Transverse colon (tissue), 4 donors: ENCODE results near the gene SSBP4. TPM values are rescaled to one million over a fixed set of nuclear protein-coding genes. Genes with fewer than 3 reads are reported as not detected.

Experiments
- DNase-seq: peaks from one replicate; pipeline ENCODE4 v3.0.0-alpha.2; 2019
- H3K27ac ChIP-seq, 4 donors: fragments of 200-600 bp; sonication (generic); 2 replicates each; pipeline ENCODE4 v1.5.1; 2016 to 2018; ENCODE audit warnings: inconsistent platforms in 4 of 4
- H3K27me3 ChIP-seq: fragments of 200-600 bp; sonication (generic); 2 replicates; pipeline ENCODE4 v1.5.1; 2017; ENCODE audit warnings: inconsistent platforms
- H3K36me3 ChIP-seq, 4 donors: fragments of 200-600 bp; sonication (generic); 2 replicates each; pipeline ENCODE4 v1.5.1; 2017 to 2019; ENCODE audit warnings: inconsistent platforms in 4 of 4
- H3K4me1 ChIP-seq, 4 donors: fragments of 200-600 bp; sonication (generic); 2 replicates each; pipeline ENCODE4 v1.5.1; 2017 to 2020; ENCODE audit warnings: inconsistent platforms in 4 of 4
- H3K4me3 ChIP-seq, 4 donors: fragments of 200-600 bp; sonication (generic); 1 replicate in 1 of 4; 2 replicates in 3 of 4; pipeline versions ENCODE4 v1.5.1 to v1.6.1; 2017 to 2019; ENCODE audit warnings: inconsistent platforms in 4 of 4
- H3K9me3 ChIP-seq, 2 donors: fragments of 200-600 bp; sonication (generic); 2 replicates each; pipeline ENCODE4 v1.5.1; 2017 to 2019; ENCODE audit warnings: inconsistent platforms in 2 of 2
- EP300 ChIP-seq: sonication (generic); formaldehyde crosslinking; IDR thresholded peaks from one replicate; pipeline ENCODE4 v1.6.1; 2017; ENCODE audit warnings: antibody characterized with exemption, low read depth
- POLR2A ChIP-seq: fragments of 450-650 bp; IDR thresholded peaks from one replicate; pipeline ENCODE4 v1.6.1; 2016; ENCODE audit warnings: antibody characterized with exemption, mild to moderate bottlenecking, moderate library complexity
- POLR2AphosphoS5 ChIP-seq, 3 donors: sonication (generic); formaldehyde crosslinking; IDR thresholded peaks; one replicate each; pipeline ENCODE4 v1.6.1; 2016; ENCODE audit warnings: antibody characterized with exemption in 3 of 3
- WGBS, 2 donors: methylation state at CpG; one replicate each; pipeline ENCODE4 v1.1.5; 2018; ENCODE audit warnings: low coverage in 1 of 2; 5-methylcytosine and 5-hydroxymethylcytosine counted together
- in situ Hi-C, 4 donors: fragments of 200-750 bp; cut with MboI; loops; one replicate each; pipeline versions ENCODE4 v1.15.0 to v1.15.1; 2017; ENCODE audit warnings: low sequenced_read_pairs in 3 of 4, low pct_ligation_motif_present in 1 of 4, low pct_unique_long_range_greater_than_20kb in 1 of 4
- intact Hi-C: fragments of 100-400 bp; cut with DNase I; formaldehyde crosslinking; loops from one replicate; pipeline ENCODE4 v1.15.1; 2023; ENCODE audit warnings: low total_unique reads
- total RNA-seq, 4 donors: library from RNA; depleted of rRNA; stranded (reverse); fragments of >200 nt; gene quantifications; one replicate each; pipeline ENCODE4 v1.1.0, GENCODE V29; 2016
- TF ChIP-seq, protein P1 (sequence below), 5 experiments: fragments of 200-600 bp in 3 of 5; fragments of 450-650 bp in 2 of 5; sonication (generic) in 3 of 5; IDR thresholded peaks; 1 replicate in 2 of 5; 2 replicates in 3 of 5; pipeline ENCODE4 v1.5.1; 2016 to 2017; ENCODE audit warnings: antibody characterized with exemption in 5 of 5, inconsistent platforms in 3 of 5, mild to moderate bottlenecking in 2 of 5, moderate library complexity in 1 of 5

The SSBP4 gene
- total RNA-seq, 4 donors from 2014 or later, result 9.4 to 40.4 (median 32.2) TPM

DNA sequence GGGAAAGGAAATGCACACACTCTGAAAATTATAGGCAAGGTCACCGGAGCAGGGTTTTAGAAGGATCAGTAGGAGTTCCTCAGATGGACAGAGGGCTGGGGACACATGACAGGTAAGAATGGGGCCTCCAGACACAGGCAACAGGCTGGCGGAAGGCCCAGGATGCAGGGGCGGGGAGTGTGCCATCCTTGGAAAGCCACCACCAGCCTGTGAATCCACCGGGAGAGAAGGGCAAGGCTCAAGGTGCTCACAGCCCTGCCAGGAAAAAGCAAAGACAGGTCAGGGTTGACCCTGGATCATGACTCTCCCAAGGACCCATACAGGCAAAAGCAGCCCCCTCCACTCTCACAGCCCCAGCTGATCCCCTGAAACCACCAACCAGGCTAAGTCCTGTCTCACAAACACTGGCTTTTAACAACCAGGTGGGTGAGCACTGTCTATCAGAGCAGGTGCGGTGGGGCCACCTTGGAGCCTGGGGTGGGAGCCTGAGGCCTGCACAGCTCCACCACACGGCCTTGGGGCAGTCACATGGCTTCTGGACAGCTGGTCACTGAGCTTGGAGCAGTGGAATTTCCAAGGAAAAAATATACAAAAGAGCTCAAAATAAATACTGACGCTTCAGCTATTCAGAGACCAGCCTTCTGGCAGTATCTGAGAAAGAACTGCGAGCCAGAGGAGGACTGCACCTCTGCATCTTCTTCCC, 54.0 kb downstream of the SSBP4 start:
- H3K27me3 ChIP-seq, result no peaks in the 10 kb centered on the region
- peak overlapping the region; percentile 37 to 73 (median 46) for H3K27ac ChIP-seq
- peaks cover 40 to 63% (median 46%) of the 10 kb centered on the region in 4 donors for H3K4me1 ChIP-seq
- H3K4me3 ChIP-seq, result no peak overlapping the region
- DNase-seq, result no peak
- WGBS, 2 donors, result 72 to 93% methylated on average over 2 to 8 of the region's 8 CpGs
- no peaks in the 10 kb centered on the region for H3K36me3 ChIP-seq
- intact Hi-C loops (no loop called here), in situ Hi-C loops (loop anchor here (25.0 kb wide), 3 partner anchors 114 to 389 kb away; partner anchors contain the start of genes REX1BD (in 2 of the 4) and UPF1 (in 2 of the 4))
- H3K9me3 ChIP-seq, result no peaks in the 10 kb centered on the region
- TF ChIP-seq, protein P1, sequence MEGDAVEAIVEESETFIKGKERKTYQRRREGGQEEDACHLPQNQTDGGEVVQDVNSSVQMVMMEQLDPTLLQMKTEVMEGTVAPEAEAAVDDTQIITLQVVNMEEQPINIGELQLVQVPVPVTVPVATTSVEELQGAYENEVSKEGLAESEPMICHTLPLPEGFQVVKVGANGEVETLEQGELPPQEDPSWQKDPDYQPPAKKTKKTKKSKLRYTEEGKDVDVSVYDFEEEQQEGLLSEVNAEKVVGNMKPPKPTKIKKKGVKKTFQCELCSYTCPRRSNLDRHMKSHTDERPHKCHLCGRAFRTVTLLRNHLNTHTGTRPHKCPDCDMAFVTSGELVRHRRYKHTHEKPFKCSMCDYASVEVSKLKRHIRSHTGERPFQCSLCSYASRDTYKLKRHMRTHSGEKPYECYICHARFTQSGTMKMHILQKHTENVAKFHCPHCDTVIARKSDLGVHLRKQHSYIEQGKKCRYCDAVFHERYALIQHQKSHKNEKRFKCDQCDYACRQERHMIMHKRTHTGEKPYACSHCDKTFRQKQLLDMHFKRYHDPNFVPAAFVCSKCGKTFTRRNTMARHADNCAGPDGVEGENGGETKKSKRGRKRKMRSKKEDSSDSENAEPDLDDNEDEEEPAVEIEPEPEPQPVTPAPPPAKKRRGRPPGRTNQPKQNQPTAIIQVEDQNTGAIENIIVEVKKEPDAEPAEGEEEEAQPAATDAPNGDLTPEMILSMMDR (IDR thresholded peaks at IDR 0.05), result no peak
- TF ChIP-seq EP300 (no peak), POLR2AphosphoS5 (IDR thresholded peaks at IDR 0.05) (no peak), POLR2A (no peak)

DNA sequence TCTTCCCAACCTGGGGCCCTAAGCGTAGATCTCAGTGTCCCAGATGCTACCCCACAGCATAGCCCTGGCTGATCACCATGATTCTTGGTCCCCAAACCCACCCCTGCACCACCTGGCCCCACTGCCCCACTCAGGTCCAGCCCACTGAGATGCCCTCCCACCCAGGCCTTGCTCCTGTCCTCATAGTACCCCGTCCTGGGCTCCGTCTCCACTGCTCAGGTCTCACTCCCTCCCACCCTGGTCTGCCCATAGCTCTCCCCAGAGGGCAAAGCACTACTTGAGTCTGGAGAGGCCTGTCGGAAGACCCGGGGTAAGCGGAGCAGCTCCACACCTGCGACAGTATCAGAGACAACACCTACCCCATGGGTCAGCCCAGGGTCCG, 54.5 kb downstream of the SSBP4 start:
- peak overlapping the region; percentile 37 to 73 (median 46) for H3K27ac ChIP-seq
- intact Hi-C loops (no loop called here), in situ Hi-C loops (loop anchor here (25.0 kb wide), 3 partner anchors 114 to 389 kb away; partner anchors contain the start of genes REX1BD (in 2 of the 4) and UPF1 (in 2 of the 4))
- WGBS, 2 donors, result 80 to 94% methylated on average over 1 to 8 of the region's 8 CpGs
- no peaks in the 10 kb centered on the region for H3K9me3 ChIP-seq
- peaks cover 44 to 65% (median 49%) of the 10 kb centered on the region in 4 donors for H3K4me1 ChIP-seq
- DNase-seq, result no peak
- no peaks in the 10 kb centered on the region for H3K36me3 ChIP-seq
- TF ChIP-seq POLR2A (no peak), POLR2AphosphoS5 (IDR thresholded peaks at IDR 0.05) (no peak), EP300 (no peak)
- TF ChIP-seq, protein P1 (IDR thresholded peaks at IDR 0.05), result no peak
- no peaks in the 10 kb centered on the region for H3K27me3 ChIP-seq
- H3K4me3 ChIP-seq, result no peak overlapping the region

DNA sequence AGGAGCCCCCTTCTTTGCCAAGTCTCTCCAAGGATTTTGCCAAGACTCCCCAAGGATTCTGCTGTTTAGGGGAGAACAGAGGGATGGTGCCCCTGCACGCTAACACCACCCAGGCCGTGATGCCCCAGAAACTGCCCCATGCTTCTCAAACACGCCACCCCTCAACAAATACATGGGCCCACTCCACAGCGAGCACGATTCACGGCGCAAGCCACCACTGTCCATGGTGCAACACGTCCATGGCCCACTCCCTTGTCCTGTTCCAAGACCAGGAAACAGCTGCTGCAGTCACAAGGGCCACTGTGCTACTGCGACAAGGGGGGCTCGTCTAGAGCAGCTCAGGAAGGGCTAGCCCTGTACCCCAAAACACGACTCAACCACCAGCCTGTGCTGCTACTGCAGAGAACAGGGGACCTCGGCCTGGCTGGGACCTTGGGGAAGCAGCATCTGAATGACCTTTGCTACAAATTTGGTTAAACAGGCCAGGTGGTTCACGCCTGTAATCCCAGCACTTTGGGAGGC, 55.2 kb downstream of the SSBP4 start:
- Histone ChIP-seq H3K27me3 (no peaks in the 10 kb centered on the region), H3K27ac (peak overlapping the region; percentile 37 to 73 (median 46)), H3K4me3 (no peak overlapping the region), H3K4me1 (peaks cover 47 to 66% (median 56%) of the 10 kb centered on the region in 4 donors), H3K36me3 (no peaks in the 10 kb centered on the region), H3K9me3 (no peaks in the 10 kb centered on the region)
- intact Hi-C loops (no loop called here), in situ Hi-C loops (loop anchor here (25.0 kb wide), 3 partner anchors 113 to 388 kb away; partner anchors contain the start of genes REX1BD (in 2 of the 4) and UPF1 (in 2 of the 4))
- no peak for DNase-seq
- TF ChIP-seq, protein P1 (IDR thresholded peaks at IDR 0.05), result no peak
- WGBS, 2 donors, result 89% methylated on average over 13 of the region's 13 CpGs; no CpG with 5 or more reads in 1 of the 2 donors

DNA sequence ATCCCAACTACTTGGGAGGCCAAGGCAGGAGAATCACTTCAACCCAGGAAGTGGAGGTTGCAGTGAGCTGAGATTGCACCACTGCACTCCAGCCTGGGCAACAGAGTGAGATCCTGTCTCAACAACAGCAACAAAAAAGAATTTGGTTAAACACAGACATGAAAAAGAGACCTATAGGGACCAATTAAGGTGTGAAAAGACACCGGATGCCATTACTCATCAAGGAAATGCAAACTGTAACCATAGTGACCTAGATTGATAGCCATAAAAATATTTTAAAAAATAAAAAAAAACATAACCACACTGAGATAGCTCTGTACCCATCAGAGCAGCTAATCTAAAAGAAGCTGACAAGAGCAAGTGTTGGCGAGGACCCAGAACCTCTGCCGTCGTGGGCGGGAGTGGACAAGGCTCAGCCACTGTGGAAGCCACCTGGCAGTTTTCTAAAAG, 55.8 kb downstream of the SSBP4 start:
- in situ Hi-C loops, result no loop called here
- no peak for TF ChIP-seq POLR2A
- no peak for TF ChIP-seq POLR2AphosphoS5 (IDR thresholded peaks at IDR 0.05)
- TF ChIP-seq, protein P1 (IDR thresholded peaks at IDR 0.05), result no peak
- TF ChIP-seq EP300, result no peak
- 43 to 53% methylated on average over 5 of the region's 5 CpGs for WGBS, 2 donors
- Histone ChIP-seq H3K4me3 (no peak overlapping the region), H3K4me1 (peaks cover 45 to 66% (median 56%) of the 10 kb centered on the region in 4 donors), H3K27me3 (no peaks in the 10 kb centered on the region), H3K9me3 (no peaks in the 10 kb centered on the region), H3K27ac (peak overlapping the region; percentile 37 to 73 (median 46)), H3K36me3 (no peaks in the 10 kb centered on the region)
- no peak for DNase-seq
- intact Hi-C loops, result loop anchor here (5.0 kb wide), 1 partner anchor 487 kb away; no protein-coding TSS in a partner anchor
